Mesenchymal stem cell (in vitro differentiated cells and primary cell): ENCODE measurements around the gene DRICH1.
"Not testable (repeated sequence)": the region's sequence is repeated elsewhere in the genome, so short reads cannot be mapped to it uniquely, and the experiment has no call there.

Experiments used
- DNase-seq: peaks from one replicate; pipeline ENCODE4 v3.0.0-alpha.2; 2013
- H2AFZ ChIP-seq: one replicate; pipeline ENCODE4 v1.6.1; 2013; ENCODE audit warnings: low read depth, mild to moderate bottlenecking, control low read depth, inconsistent platforms, low read length, moderate library complexity
- H2AK5ac ChIP-seq: 2 replicates; pipeline ENCODE4 v1.6.1; 2013; ENCODE audit warnings: low read length, moderate library complexity, mild to moderate bottlenecking, inconsistent platforms; ENCODE audit not compliant: severe bottlenecking
- H2BK120ac ChIP-seq: one replicate; pipeline ENCODE4 v1.6.1; 2013; ENCODE audit warnings: low read depth, mild to moderate bottlenecking, inconsistent platforms, low read length, moderate library complexity
- H2BK12ac ChIP-seq, 2 experiments: one replicate each; pipeline ENCODE4 v1.6.1; 2013; ENCODE audit warnings: inconsistent platforms in 2 of 2, low read length in 2 of 2, mild to moderate bottlenecking in 2 of 2, moderate library complexity in 2 of 2, control low read depth in 1 of 2
- H2BK15ac ChIP-seq: one replicate; pipeline ENCODE4 v1.6.1; 2013; ENCODE audit warnings: mild to moderate bottlenecking, low read depth, inconsistent platforms; ENCODE audit not compliant: poor library complexity, severe bottlenecking
- H2BK5ac ChIP-seq: 2 replicates; pipeline ENCODE4 v1.6.1; 2013; ENCODE audit warnings: low read depth, mild to moderate bottlenecking, low read length, control low read depth, inconsistent platforms; ENCODE audit not compliant: poor library complexity, severe bottlenecking
- H3K14ac ChIP-seq, 2 experiments: one replicate each; pipeline ENCODE4 v1.6.1; 2013; ENCODE audit warnings: inconsistent platforms in 2 of 2, low read length in 2 of 2, control low read depth in 1 of 2, mild to moderate bottlenecking in 1 of 2, moderate library complexity in 1 of 2
- H3K18ac ChIP-seq, 2 experiments: one replicate each; pipeline ENCODE4 v1.6.1; 2013; ENCODE audit warnings: inconsistent platforms in 2 of 2, low read length in 2 of 2, control low read depth in 1 of 2, low read depth in 1 of 2, mild to moderate bottlenecking in 1 of 2
- H3K23ac ChIP-seq, 2 experiments: one replicate each; pipeline ENCODE4 v1.6.1; 2013; ENCODE audit warnings: inconsistent platforms in 2 of 2, low read length in 2 of 2, mild to moderate bottlenecking in 2 of 2, moderate library complexity in 2 of 2, control low read depth in 1 of 2
- H3K27ac ChIP-seq: 2 replicates; pipeline ENCODE4 v1.5.1; 2013; ENCODE audit warnings: mild to moderate bottlenecking, moderate library complexity, low read length, control low read depth, inconsistent platforms; ENCODE audit not compliant: poor library complexity, severe bottlenecking
- H3K27me3 ChIP-seq, 2 experiments: 2 replicates each; pipeline versions ENCODE4 v1.6.1 to v1.7.0; 2013; ENCODE audit warnings: low read length in 2 of 2, mild to moderate bottlenecking in 2 of 2, moderate library complexity in 2 of 2, control low read depth in 1 of 2, inconsistent platforms in 1 of 2; ENCODE audit not compliant: control insufficient read depth in 1 of 2, insufficient read depth in 1 of 2
- H3K36me3 ChIP-seq, 2 experiments: 2 replicates each; pipeline versions ENCODE4 v1.6.1 to v1.7.0; 2013; ENCODE audit warnings: low read length in 2 of 2, control low read depth in 1 of 2, inconsistent platforms in 1 of 2, low read depth in 1 of 2, mild to moderate bottlenecking in 1 of 2; ENCODE audit not compliant: insufficient read depth in 2 of 2, control insufficient read depth in 1 of 2
- H3K4ac ChIP-seq, 2 experiments: one replicate each; pipeline ENCODE4 v1.6.1; 2013; ENCODE audit warnings: inconsistent platforms in 2 of 2, low read length in 2 of 2, mild to moderate bottlenecking in 2 of 2, moderate library complexity in 2 of 2, control low read depth in 1 of 2, low read depth in 1 of 2
- H3K4me1 ChIP-seq: 2 replicates; pipeline ENCODE4 v1.6.1; 2013; ENCODE audit warnings: low read depth, low read length, control low read depth; ENCODE audit not compliant: control insufficient read depth, insufficient read depth
- H3K4me2 ChIP-seq: 2 replicates; pipeline ENCODE4 v1.6.1; 2013; ENCODE audit warnings: low read length, mild to moderate bottlenecking, inconsistent platforms; ENCODE audit not compliant: poor library complexity, severe bottlenecking
- H3K4me3 ChIP-seq, 2 experiments: 2 replicates each; pipeline versions ENCODE4 v1.5.1 to v1.7.0; 2013; ENCODE audit warnings: low read length in 2 of 2, mild to moderate bottlenecking in 2 of 2, control low read depth in 1 of 2, low read depth in 1 of 2; ENCODE audit not compliant: insufficient read depth in 1 of 2
- H3K79me1 ChIP-seq: replicated peaks from 2 replicates; pipeline ENCODE4 v1.6.1; 2013; ENCODE audit warnings: mild to moderate bottlenecking, control low read depth, low read length, inconsistent platforms; ENCODE audit not compliant: poor library complexity, severe bottlenecking
- H3K9ac ChIP-seq: 2 replicates; pipeline ENCODE4 v1.7.0; 2013; ENCODE audit warnings: mild to moderate bottlenecking, low read length, moderate library complexity
- H3K9me3 ChIP-seq: 2 replicates; pipeline ENCODE4 v1.7.0; 2013; ENCODE audit warnings: mild to moderate bottlenecking, low read length; ENCODE audit not compliant: control insufficient read depth
- H4K8ac ChIP-seq: one replicate; pipeline ENCODE4 v1.6.1; 2013; ENCODE audit warnings: inconsistent platforms, mild to moderate bottlenecking, low read length, moderate library complexity
- H4K91ac ChIP-seq: one replicate; pipeline ENCODE4 v1.6.1; 2013; ENCODE audit warnings: mild to moderate bottlenecking, low read length, inconsistent platforms
- WGBS: methylation state at CpG from one replicate; pipeline ENCODE4 v1.1.7; 2013; ENCODE audit warnings: mixed read lengths; 5-methylcytosine and 5-hydroxymethylcytosine counted together

The DRICH1 gene

GRCh38 chr22:23676841-23677700 lies 45.0 kb upstream of the DRICH1 start:
- not testable (repeated sequence) for H3K14ac ChIP-seq, H3K4ac ChIP-seq, H2BK15ac ChIP-seq, H3K9ac ChIP-seq, H2AFZ ChIP-seq, DNase-seq, H2BK120ac ChIP-seq, H4K8ac ChIP-seq, H3K27ac ChIP-seq, H3K27me3 ChIP-seq, H3K4me2 ChIP-seq, H2AK5ac ChIP-seq, H3K9me3 ChIP-seq, H3K4me3 ChIP-seq, H2BK12ac ChIP-seq, H3K36me3 ChIP-seq, H3K23ac ChIP-seq, H3K79me1 ChIP-seq, H3K18ac ChIP-seq, H2BK5ac ChIP-seq, H4K91ac ChIP-seq
- 96% methylated on average over 12 of the region's 12 CpGs for WGBS
- H3K4me1 ChIP-seq = peaks cover 32% of the 10 kb centered on the region

GRCh38 chr22:23675502-23676415 lies 43.6 kb upstream of the DRICH1 start:
- Histone ChIP-seq H2BK12ac (no peak overlapping the region), H3K14ac (no peak overlapping the region), H4K8ac (no peak overlapping the region), H2BK120ac (no peak overlapping the region), H2AFZ (no peak overlapping the region), H3K4me2 (no peak overlapping the region), H3K27me3 (no peaks in the 10 kb centered on the region), H2AK5ac (no peak overlapping the region), H3K79me1 (no peaks in the 10 kb centered on the region), H3K18ac (no peak overlapping the region), H2BK15ac (no peak overlapping the region), H3K4me1 (peaks cover 34% of the 10 kb centered on the region), H3K23ac (no peak overlapping the region), H3K4ac (no peak overlapping the region), H3K9me3 (no peaks in the 10 kb centered on the region), H3K36me3 (peaks cover 4 to 6% of the 10 kb centered on the region in 2 experiments), H3K27ac (no peak overlapping the region), H3K4me3 (no peak overlapping the region), H4K91ac (no peak overlapping the region), H3K9ac (no peak overlapping the region), H2BK5ac (no peak overlapping the region)
- WGBS = 80% methylated on average over 16 of the region's 17 CpGs
- no peak for DNase-seq

- H2BK5ac ChIP-seq, H3K79me1 ChIP-seq, H3K23ac ChIP-seq, H3K4me2 ChIP-seq, H4K91ac ChIP-seq, H3K4ac ChIP-seq, H2BK15ac ChIP-seq, H2BK12ac ChIP-seq, H3K18ac ChIP-seq, H3K27me3 ChIP-seq, H4K8ac ChIP-seq, H3K14ac ChIP-seq, H3K9ac ChIP-seq, H2BK120ac ChIP-seq, H3K9me3 ChIP-seq, H3K27ac ChIP-seq, DNase-seq, H2AK5ac ChIP-seq, H3K4me3 ChIP-seq, H2AFZ ChIP-seq, H3K36me3 ChIP-seq: not testable (repeated sequence)
- peaks cover 34% of the 10 kb centered on the region for H3K4me1 ChIP-seq
- 96% methylated on average over 6 of the region's 6 CpGs for WGBS
Observed at GRCh38 chr22:23674886-23675501, 42.9 kb upstream of the DRICH1 start.
